ENCODE measurements around the gene STXBP5. TPM values are rescaled to one million over a fixed set of nuclear protein-coding genes. Genes with fewer than 3 reads are reported as not detected.

The STXBP5 gene
- total RNA-seq = 33.8 TPM

- DNase-seq (ENCODE audit: low spot score) = peak; percentile 56
Measured at GRCh38 chr6:147204060-147204785, at the start of gene STXBP5. Gene STXBP5 (plus strand): TSS chr6:147204417. CDS start chr6:147204533, 116 bp downstream.

- no peak for DNase-seq (ENCODE audit: low spot score)
Measured at GRCh38 chr6:147154454-147154853, 49.8 kb upstream of the STXBP5 start.

- DNase-seq (ENCODE audit: low spot score) = no peak
Measured at GRCh38 chr6:147156218-147156617, 48.0 kb upstream of the STXBP5 start.

GRCh38 chr6:147156799-147157382 is 47.3 kb upstream of the STXBP5 start:
- no peak for DNase-seq (ENCODE audit: low spot score)

- DNase-seq (ENCODE audit: low spot score) = no peak
Measured at GRCh38 chr6:147157930-147158329, 46.3 kb upstream of the STXBP5 start.

GRCh38 chr6:147158881-147159280 is 45.3 kb upstream of the STXBP5 start:
- DNase-seq (ENCODE audit: low spot score) = no peak

- no peak for DNase-seq (ENCODE audit: low spot score)
Measured at GRCh38 chr6:147159536-147160374, 44.5 kb upstream of the STXBP5 start.

GRCh38 chr6:147160593-147160992 is 43.6 kb upstream of the STXBP5 start:
- DNase-seq (ENCODE audit: low spot score) = no peak

GRCh38 chr6:147161253-147161973 is 42.8 kb upstream of the STXBP5 start:
- DNase-seq (ENCODE audit: low spot score) = no peak

GRCh38 chr6:147161974-147162495 is 42.2 kb upstream of the STXBP5 start:
- DNase-seq (ENCODE audit: low spot score) = no peak

- no peak for DNase-seq (ENCODE audit: low spot score)
Measured at GRCh38 chr6:147164761-147165160, 39.5 kb upstream of the STXBP5 start.

GRCh38 chr6:147166360-147166944 is 37.8 kb upstream of the STXBP5 start:
- no peak for DNase-seq (ENCODE audit: low spot score)

GRCh38 chr6:147166992-147167391 is 37.2 kb upstream of the STXBP5 start:
- DNase-seq (ENCODE audit: low spot score) = no peak

GRCh38 chr6:147167576-147168461 is 36.4 kb upstream of the STXBP5 start:
- no peak for DNase-seq (ENCODE audit: low spot score)

- no peak for DNase-seq (ENCODE audit: low spot score)
Measured at GRCh38 chr6:147169529-147169928, 34.7 kb upstream of the STXBP5 start.

- DNase-seq (ENCODE audit: low spot score) = no peak
Measured at GRCh38 chr6:147170269-147170668, 33.9 kb upstream of the STXBP5 start.

GRCh38 chr6:147173140-147173539 is 31.1 kb upstream of the STXBP5 start:
- DNase-seq (ENCODE audit: low spot score) = no peak

GRCh38 chr6:147173675-147174308 is 30.4 kb upstream of the STXBP5 start:
- DNase-seq (ENCODE audit: low spot score) = no peak

- no peak for DNase-seq (ENCODE audit: low spot score)
Measured at GRCh38 chr6:147176795-147177194, 27.4 kb upstream of the STXBP5 start.

GRCh38 chr6:147177286-147177685 is 26.9 kb upstream of the STXBP5 start:
- no peak for DNase-seq (ENCODE audit: low spot score)

All from ureter (tissue), 1 donor.